ENCODE results near the gene ZCCHC24.

Gene ZCCHC24

GRCh38 chr10:79430936-79431335 lies 14.5 kb downstream of the ZCCHC24 start:
- no peak for DNase-seq

- no peak for DNase-seq
Measured at GRCh38 chr10:79430325-79430905, 15.0 kb downstream of the ZCCHC24 start.

GRCh38 chr10:79429751-79430150 lies 15.7 kb downstream of the ZCCHC24 start:
- no peak for DNase-seq

GRCh38 chr10:79427965-79428364 lies 17.5 kb downstream of the ZCCHC24 start:
- no peak for DNase-seq

- DNase-seq, result no peak
Measured at GRCh38 chr10:79425074-79425532, 20.3 kb downstream of the ZCCHC24 start.

GRCh38 chr10:79424221-79425073 lies 21.0 kb downstream of the ZCCHC24 start:
- no peak for DNase-seq

- DNase-seq, result no peak
Measured at GRCh38 chr10:79422178-79422892, 23.1 kb downstream of the ZCCHC24 start.

GRCh38 chr10:79420974-79421688 lies 24.3 kb downstream of the ZCCHC24 start:
- no peak for DNase-seq

GRCh38 chr10:79418886-79419595 lies 26.4 kb downstream of the ZCCHC24 start:
- DNase-seq, result no peak

- DNase-seq, result no peak
Measured at GRCh38 chr10:79418274-79418673, 27.1 kb downstream of the ZCCHC24 start.

- DNase-seq, result no peak
Measured at GRCh38 chr10:79417731-79418130, 27.7 kb downstream of the ZCCHC24 start.

- no peak for DNase-seq
Measured at GRCh38 chr10:79417266-79417665, 28.2 kb downstream of the ZCCHC24 start.

GRCh38 chr10:79416578-79417255 lies 28.7 kb downstream of the ZCCHC24 start:
- DNase-seq, result no peak

- no peak for DNase-seq
Measured at GRCh38 chr10:79415736-79416577, 29.5 kb downstream of the ZCCHC24 start.

- no peak for DNase-seq
Measured at GRCh38 chr10:79414714-79415113, 30.7 kb downstream of the ZCCHC24 start.

- no peak for DNase-seq
Measured at GRCh38 chr10:79413196-79413595, 32.2 kb downstream of the ZCCHC24 start.

GRCh38 chr10:79412516-79412915 lies 32.9 kb downstream of the ZCCHC24 start:
- DNase-seq, result no peak

GRCh38 chr10:79411546-79412495 lies 33.6 kb downstream of the ZCCHC24 start:
- no peak for DNase-seq

GRCh38 chr10:79410315-79411094 lies 34.9 kb downstream of the ZCCHC24 start:
- DNase-seq, result no peak
